NCI-H2196 (cell line): ENCODE results near the gene TENM4.
"Not testable (repeated sequence)": the region's sequence is repeated elsewhere in the genome, so short reads cannot be mapped to it uniquely, and the experiment has no call there.

Experiments used
- DNase-seq: peaks from one replicate; lab custom pipeline; 2025; ENCODE audit not compliant: unreplicated experiment; lab: John Stamatoyannopoulos, UW

The TENM4 gene

GRCh38 chr11:78833237-78833636 is 607.6 kb downstream of the TENM4 start:
- DNase-seq: no peak

- DNase-seq: no peak
These were observed 608.4 kb downstream of the TENM4 start for GRCh38 chr11:78832226-78832947.

- DNase-seq: no peak
These were observed 609.3 kb downstream of the TENM4 start for GRCh38 chr11:78831571-78831970.

GRCh38 chr11:78830277-78830819 is 610.5 kb downstream of the TENM4 start:
- DNase-seq: no peak

GRCh38 chr11:78829146-78829545 is 611.7 kb downstream of the TENM4 start:
- no peak for DNase-seq

- no peak for DNase-seq
These were observed 612.2 kb downstream of the TENM4 start for GRCh38 chr11:78828676-78829075.

GRCh38 chr11:78827291-78827690 is 613.5 kb downstream of the TENM4 start:
- not testable (repeated sequence) for DNase-seq

GRCh38 chr11:78825591-78826020 is 615.2 kb downstream of the TENM4 start:
- no peak for DNase-seq

- DNase-seq: no peak
These were observed 617.2 kb downstream of the TENM4 start for GRCh38 chr11:78823588-78823987.

GRCh38 chr11:78822931-78823423 is 617.9 kb downstream of the TENM4 start:
- DNase-seq: no peak

- no peak for DNase-seq
These were observed 619.2 kb downstream of the TENM4 start for GRCh38 chr11:78821371-78822306.

GRCh38 chr11:78820741-78821140 is 620.1 kb downstream of the TENM4 start:
- no peak for DNase-seq

GRCh38 chr11:78818201-78818600 is 622.6 kb downstream of the TENM4 start:
- no peak for DNase-seq

- DNase-seq: no peak
These were observed 625.0 kb downstream of the TENM4 start for GRCh38 chr11:78815831-78816230.

GRCh38 chr11:78812513-78813293 is 628.1 kb downstream of the TENM4 start:
- DNase-seq: no peak

- DNase-seq: no peak
These were observed 630.2 kb downstream of the TENM4 start for GRCh38 chr11:78810559-78811009.

- no peak for DNase-seq
These were observed 630.8 kb downstream of the TENM4 start for GRCh38 chr11:78809931-78810541.

- DNase-seq: no peak
These were observed 631.9 kb downstream of the TENM4 start for GRCh38 chr11:78808923-78809322.

- DNase-seq: no peak
These were observed 633.5 kb downstream of the TENM4 start for GRCh38 chr11:78807351-78807750.
